Measurements from ENCODE around the gene PGLYRP4.
"Not testable (repeated sequence)": the region's sequence is repeated elsewhere in the genome, so short reads cannot be mapped to it uniquely, and the experiment has no call there.

The PGLYRP4 gene

GRCh38 chr1:153337980-153338853, 10.4 kb downstream of the PGLYRP4 start:
- no peak for DNase-seq (ENCODE audit: low read depth, low spot score)

GRCh38 chr1:153336650-153337049, 12.0 kb downstream of the PGLYRP4 start:
- DNase-seq (ENCODE audit: low read depth, low spot score): no peak

GRCh38 chr1:153333902-153334301, 14.7 kb downstream of the PGLYRP4 start:
- no peak for DNase-seq (ENCODE audit: low read depth, low spot score)

GRCh38 chr1:153324912-153325311, 23.7 kb downstream of the PGLYRP4 start:
- DNase-seq (ENCODE audit: low read depth, low spot score): no peak

DNA sequence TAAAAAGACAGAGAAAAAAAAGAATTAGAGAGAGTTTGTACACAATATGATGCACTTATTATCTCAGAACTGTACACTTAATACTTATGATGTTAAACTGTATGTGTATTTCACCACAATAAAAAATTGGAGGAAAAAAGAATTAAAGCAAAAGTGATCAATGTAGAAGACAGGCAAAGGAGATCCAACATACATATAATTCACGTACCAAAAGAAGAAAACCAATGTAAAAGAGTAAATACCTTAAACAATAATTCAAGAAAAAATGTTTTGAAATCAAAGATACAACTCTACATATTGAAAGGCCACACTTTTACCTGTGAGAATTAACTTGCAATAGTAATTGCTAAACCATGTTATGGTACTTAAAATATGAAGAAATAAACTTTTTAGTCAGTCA, 26.1 kb downstream of the PGLYRP4 start:
- no peak for DNase-seq (ENCODE audit: low read depth, low spot score)

DNA sequence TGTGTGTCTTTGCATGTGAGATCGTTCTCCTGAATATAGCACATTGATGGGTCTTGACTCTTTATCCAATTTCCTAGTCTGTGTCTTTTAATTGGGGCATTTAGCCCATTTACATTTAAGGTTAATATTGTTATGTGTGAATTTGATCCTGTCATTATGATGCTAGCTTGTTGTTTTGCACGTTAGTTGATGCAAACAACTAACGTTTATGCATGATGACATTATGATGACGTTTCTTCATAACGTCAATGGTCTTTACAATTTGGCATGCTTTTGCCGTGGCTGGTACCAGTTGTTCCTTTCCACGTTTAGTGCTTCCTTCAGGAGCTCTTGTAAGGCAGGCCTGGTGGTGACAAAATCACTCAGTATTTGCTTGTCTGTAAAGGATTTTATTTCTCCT, 30.5 kb downstream of the PGLYRP4 start:
- not testable (repeated sequence) for DNase-seq (ENCODE audit: low read depth, low spot score)

GRCh38 chr1:153316013-153316412, 32.6 kb downstream of the PGLYRP4 start:
- DNase-seq (ENCODE audit: low read depth, low spot score): not testable (repeated sequence)

DNA sequence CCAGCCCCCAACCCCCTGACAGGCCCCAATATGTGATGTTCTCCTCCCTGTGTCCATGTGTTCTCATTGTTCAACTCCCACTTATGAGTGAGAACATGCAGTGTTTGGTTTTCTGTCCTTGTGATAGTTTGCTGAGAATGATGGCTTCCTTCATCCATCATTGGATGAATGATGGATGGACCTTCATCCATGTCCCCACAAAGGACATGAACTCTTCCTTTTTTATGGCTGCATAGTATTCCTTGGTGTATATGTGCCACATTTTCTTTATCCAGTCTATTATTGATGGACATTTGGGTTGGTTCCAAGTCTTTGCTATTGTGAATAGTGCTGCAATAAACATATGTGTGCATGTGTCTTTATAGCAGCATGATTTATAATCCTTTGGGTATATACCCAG, 34.3 kb downstream of the PGLYRP4 start:
- DNase-seq (ENCODE audit: low read depth, low spot score): not testable (repeated sequence)

DNA sequence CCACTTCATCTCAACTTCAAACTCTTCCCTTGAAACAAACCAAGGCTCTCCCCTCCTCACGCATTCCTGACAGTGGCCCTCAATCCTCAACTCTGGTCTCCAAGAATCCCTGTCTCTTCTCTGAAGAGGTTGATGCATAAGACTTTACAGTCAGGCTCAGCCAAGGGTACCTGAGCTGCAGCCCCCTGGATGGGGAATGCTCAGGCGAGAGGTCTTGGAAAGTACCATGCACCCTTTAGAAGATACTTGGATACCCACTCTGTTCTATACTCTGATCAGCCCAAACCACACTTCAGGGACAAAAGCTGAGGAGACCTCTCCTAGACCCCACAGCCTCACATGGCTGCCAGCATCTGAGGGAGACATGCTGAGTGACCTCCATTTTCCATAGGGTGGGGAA, 35.4 kb downstream of the PGLYRP4 start:
- DNase-seq (ENCODE audit: low read depth, low spot score): no peak

DNA sequence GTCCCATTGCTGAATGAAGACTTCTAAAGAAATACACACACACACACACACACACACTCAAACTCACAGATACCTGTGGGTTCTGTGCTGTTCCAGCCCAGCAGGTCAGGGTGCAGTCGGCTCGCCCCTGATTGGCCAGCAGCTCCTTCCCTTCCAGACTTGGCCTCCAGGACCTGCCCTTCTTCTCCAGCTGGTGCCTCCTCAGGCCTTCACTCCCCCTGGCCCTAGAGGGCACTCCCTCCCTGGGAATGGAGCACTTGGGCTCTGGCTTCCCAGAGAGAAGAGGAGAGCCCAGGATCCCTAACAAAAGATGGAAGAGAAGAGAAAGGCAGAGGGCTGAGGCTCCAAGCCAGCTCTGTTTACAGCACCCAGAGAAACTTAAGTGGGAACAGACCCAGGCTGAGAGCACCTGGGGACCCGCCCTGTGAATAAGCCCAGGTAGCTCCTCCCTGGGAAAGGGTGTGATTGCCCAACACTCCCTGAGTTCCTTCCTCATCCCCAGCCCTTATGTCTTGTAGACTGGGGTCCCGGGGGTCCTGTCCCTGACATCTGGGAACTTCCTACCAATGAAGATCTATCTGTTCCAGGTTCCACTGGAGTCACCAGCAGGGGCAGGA, 36.0 kb downstream of the PGLYRP4 start, which contains the start of gene PGLYRP3:
PGLYRP3 (minus strand) TSS at position 383 of the 617 bp plus-strand sequence. CDS start 2,287 bp downstream, outside the sequence.
- DNase-seq (ENCODE audit: low read depth, low spot score): no peak

- DNase-seq (ENCODE audit: low read depth, low spot score): no peak
Measured at GRCh38 chr1:153310526-153310925, 38.1 kb downstream of the PGLYRP4 start.

DNA sequence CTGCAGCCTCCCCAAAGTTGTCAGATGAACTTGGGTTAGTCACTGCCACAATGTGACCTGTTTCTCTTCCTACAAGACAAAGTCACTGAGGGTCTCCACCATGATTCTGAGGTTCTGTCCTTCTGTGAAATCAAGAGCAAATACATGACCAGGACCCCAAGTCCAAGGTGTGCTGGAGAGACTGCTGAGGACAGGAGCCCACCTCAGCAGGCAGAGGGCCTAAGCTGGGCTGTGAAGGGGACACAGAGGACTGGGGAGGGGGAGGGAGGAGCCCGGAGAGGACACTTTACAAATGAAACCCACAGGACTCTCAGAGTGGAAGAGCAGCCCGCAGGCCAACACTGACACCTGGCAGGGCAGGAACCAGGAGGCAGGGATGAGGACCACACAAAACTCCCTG, 39.2 kb downstream of the PGLYRP4 start:
- no peak for DNase-seq (ENCODE audit: low read depth, low spot score)

- no peak for DNase-seq (ENCODE audit: low read depth, low spot score)
Measured at GRCh38 chr1:153308540-153308939, 40.1 kb downstream of the PGLYRP4 start.

- no peak for DNase-seq (ENCODE audit: low read depth, low spot score)
Measured at GRCh38 chr1:153307221-153307600, 41.4 kb downstream of the PGLYRP4 start.

GRCh38 chr1:153306303-153307220, 42.1 kb downstream of the PGLYRP4 start:
- no peak for DNase-seq (ENCODE audit: low read depth, low spot score)

DNA sequence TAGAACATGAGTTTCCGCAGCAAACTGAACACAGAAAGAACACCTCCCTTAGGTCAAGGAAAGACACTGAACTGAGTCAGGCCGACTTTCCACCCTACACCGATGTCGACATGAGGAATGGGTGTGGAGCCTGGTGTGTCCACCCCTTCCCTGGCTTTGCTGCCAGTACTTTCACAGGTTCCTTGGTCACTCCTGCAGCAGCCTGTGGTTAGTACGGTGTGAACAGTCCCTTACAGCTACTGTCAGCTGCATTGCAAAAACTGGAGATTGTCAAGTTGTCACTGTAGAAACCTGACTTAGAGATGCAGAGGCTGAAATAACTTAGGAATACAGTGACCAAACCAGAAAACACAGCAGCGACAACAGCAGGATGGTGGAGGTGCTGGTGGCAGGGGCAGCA, 43.0 kb downstream of the PGLYRP4 start:
- no peak for DNase-seq (ENCODE audit: low read depth, low spot score)

- no peak for DNase-seq (ENCODE audit: low read depth, low spot score)
Measured at GRCh38 chr1:153302308-153302707, 46.3 kb downstream of the PGLYRP4 start.

DNA sequence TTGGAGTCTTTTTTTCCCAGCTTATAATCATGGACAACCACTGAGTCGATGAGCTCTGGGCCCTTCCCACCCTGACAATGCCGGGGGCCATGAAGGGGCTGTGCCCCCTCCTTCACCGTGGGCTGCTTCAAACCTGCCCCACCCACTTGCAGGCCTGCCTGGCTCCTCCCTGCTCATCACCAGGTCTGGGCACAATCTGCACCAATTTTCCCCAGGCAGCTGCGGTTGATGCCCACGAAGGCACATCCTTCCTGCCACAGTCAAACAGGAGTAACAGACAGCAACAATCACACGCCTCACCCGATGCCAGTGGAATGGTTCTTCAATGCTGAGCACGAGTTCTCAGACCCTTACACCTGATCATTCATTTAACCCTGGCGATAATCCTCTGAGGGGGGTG, 54.8 kb downstream of the PGLYRP4 start:
- DNase-seq (ENCODE audit: low read depth, low spot score): no peak

DNA sequence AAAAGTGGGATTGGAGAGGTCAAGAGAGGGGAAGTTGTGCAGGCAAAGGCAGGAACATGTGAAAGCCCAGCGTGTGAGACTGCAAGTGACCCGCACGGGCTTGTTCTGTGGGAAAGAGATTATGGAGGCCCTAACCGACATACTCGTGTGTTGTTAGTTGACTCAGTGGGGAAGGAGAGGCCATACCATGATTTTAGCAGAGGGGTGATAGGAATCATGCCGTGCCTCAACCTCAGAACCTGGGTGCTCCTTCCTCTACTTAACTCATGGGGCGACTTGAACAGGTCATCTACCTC, 55.2 kb downstream of the PGLYRP4 start:
- DNase-seq (ENCODE audit: low read depth, low spot score): no peak

DNA sequence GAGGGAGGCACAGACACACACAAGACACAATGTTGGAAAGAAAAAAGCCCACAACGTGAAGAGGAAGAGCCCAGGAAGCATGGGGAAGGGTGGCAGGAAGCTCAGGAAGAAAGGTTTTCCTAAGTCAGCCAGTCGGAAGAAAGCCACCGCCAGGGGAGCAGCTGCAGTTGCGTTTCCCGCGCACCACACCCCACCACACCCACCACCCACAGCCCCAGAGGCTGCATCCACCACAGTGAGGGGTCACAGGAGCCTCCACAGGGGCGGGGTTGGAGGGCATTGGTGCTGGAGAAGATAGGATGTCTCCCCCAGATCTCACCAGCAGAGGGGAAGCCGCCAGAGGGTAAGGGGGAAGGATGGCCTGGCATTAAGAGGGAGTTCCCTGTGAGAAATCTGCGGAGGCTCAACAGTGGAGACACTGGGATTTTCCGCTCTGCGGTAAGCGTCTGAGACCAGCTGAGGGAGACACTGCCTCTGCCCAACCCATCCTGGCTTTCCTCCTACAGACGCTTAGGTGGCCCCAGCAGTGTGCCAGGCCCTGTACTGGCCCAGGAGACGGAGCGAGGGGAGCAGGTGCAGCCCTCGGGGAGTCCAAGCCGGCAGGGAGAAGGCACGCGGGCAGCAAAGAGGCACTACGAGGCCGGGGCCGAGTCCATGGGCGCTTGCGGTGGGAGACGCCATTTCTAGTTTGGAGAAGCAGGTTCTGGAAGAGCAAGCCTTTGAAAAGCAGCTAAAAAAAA, 55.7 kb downstream of the PGLYRP4 start:
- DNase-seq (ENCODE audit: low read depth, low spot score): no peak

DNA sequence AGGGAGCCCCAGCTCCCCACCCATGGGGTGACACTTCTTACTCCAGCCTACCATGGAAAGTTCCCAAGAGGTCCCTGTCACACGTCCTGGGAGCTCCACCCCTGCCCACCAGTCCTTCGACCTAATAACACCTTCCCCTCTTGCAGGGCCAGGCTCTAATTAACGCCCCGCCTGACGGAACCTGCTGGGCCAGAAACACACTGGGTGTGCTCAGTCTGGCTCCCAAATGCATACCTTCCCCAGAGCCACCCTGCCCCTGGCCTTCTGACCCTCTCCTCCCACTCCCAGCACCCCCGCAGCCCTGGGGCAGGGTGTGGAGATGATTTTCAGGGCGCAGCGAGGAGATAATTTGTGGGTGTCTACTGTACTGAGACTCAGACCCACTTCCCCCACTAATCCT, 56.5 kb downstream of the PGLYRP4 start:
- DNase-seq (ENCODE audit: low read depth, low spot score): no peak

DNA sequence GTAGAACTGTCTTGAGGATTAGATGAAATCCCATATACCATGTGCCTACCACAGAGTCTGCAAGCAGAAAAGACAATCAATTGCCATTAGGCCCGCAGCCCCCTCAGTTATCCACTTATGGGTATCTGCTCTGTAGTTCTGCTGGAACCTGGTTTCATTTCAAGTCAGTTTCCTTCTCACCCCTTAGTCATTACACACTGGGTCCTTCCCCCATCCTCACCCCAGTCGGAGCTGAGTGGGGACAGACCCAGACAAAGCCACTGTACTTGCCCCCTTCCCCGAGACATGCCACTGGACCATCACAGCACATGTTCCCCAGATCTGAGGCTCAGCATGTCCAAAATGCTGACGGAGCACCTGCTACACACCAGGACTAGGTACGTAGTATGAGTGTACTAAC, 57.1 kb downstream of the PGLYRP4 start:
- no peak for DNase-seq (ENCODE audit: low read depth, low spot score)

Data from iPS DF 19.7 (cell line).